Stomach smooth muscle (tissue), 2 donors: ENCODE results near the gene ARL3.
"Not testable (repeated sequence)": the region's sequence is repeated elsewhere in the genome, so short reads cannot be mapped to it uniquely, and the experiment has no call there.

Experiments
- H3K27ac ChIP-seq: one replicate; pipeline ENCODE4 v1.7.0; 2013; ENCODE audit warnings: mild to moderate bottlenecking, low read length, inconsistent platforms
- H3K27me3 ChIP-seq, 2 donors: one replicate each; pipeline ENCODE4 v1.7.0; 2013; ENCODE audit warnings: low read length in 2 of 2; ENCODE audit not compliant: insufficient read depth in 2 of 2, control insufficient read depth in 1 of 2
- H3K36me3 ChIP-seq, 2 donors: one replicate each; pipeline ENCODE4 v1.7.0; 2013; ENCODE audit warnings: low read length in 2 of 2; ENCODE audit not compliant: control insufficient read depth in 2 of 2, insufficient read depth in 2 of 2
- H3K4me1 ChIP-seq: one replicate; pipeline ENCODE4 v1.7.0; 2013; ENCODE audit warnings: low read length; ENCODE audit not compliant: control insufficient read depth, insufficient read depth
- H3K4me3 ChIP-seq, 2 donors: one replicate each; pipeline ENCODE4 v1.7.0; 2013; ENCODE audit warnings: low read length in 2 of 2
- H3K9ac ChIP-seq, 2 donors: one replicate each; pipeline ENCODE4 v1.7.0; 2013; ENCODE audit warnings: low read length in 2 of 2, mild to moderate bottlenecking in 1 of 2
- H3K9me3 ChIP-seq, 2 donors: one replicate each; pipeline ENCODE4 v1.7.0; 2013; ENCODE audit warnings: low read length in 2 of 2; ENCODE audit not compliant: control insufficient read depth in 2 of 2
- donor health status: healthy.
- donor health status: Pancreatic carcinoma.

Gene ARL3

GRCh38 chr10:102713814-102714620 is at the start of gene ARL3:
ARL3 (minus strand) TSS chr10:102714397; CDS start chr10:102714275, 122 bp downstream.
- Histone ChIP-seq H3K27me3 (no peaks in the 10 kb centered on the region), H3K36me3 (no peaks in the 10 kb centered on the region), H3K4me3 (peak within 1 kb of the TSS; percentile 92 to 94), H3K4me1 (peaks cover 19% of the 10 kb centered on the region), H3K9me3 (no peaks in the 10 kb centered on the region), H3K9ac (peak within 1 kb of the TSS; percentile 73 to 79), H3K27ac (peak within 1 kb of the TSS; percentile 67)

- Histone ChIP-seq H3K36me3 (peaks cover 0 to 4% of the 10 kb centered on the region in 2 donors), H3K27me3 (no peaks in the 10 kb centered on the region), H3K4me3 (no peak overlapping the region), H3K27ac (no peak overlapping the region), H3K9me3 (no peaks in the 10 kb centered on the region), H3K9ac (no peak overlapping the region), H3K4me1 (peaks cover 34% of the 10 kb centered on the region)
These were observed 48.9 kb upstream of the ARL3 start for GRCh38 chr10:102763037-102763607.

DNA sequence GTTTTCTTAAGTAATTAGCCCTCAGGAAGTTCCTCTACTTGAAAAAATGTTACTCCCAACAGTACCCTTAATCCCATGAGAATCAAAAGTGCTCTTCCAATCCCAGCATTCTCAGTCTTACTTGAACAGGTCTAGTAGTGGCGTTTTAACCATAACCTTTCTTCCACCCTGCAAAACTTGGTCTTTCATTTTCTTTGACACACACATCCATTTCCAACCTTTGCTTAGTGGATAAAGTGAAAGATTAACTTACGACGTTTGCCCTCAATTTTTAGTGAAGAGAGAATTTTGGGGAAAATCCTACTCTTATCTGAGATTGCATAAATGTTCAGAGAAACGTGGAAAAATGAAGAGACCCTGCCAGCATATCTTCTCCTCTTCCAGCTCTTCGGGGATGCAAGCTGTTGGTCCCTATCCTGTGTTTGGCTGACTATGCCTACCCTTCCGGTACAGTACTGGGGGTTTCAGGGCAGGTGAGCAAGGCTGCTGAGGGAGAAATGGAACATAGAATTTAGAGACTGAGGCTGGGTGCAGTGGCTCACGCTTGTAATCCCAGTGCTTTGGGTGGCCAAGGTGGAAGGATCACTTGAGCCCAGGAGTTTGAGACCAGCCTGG is 48.3 kb upstream of the ARL3 start:
- no peaks in the 10 kb centered on the region for H3K27me3 ChIP-seq
- peaks cover 32% of the 10 kb centered on the region for H3K4me1 ChIP-seq
- H3K9ac ChIP-seq: no peak overlapping the region
- H3K27ac ChIP-seq: no peak overlapping the region
- peaks cover 0 to 4% of the 10 kb centered on the region in 2 donors for H3K36me3 ChIP-seq
- H3K4me3 ChIP-seq: no peak overlapping the region
- no peaks in the 10 kb centered on the region for H3K9me3 ChIP-seq

DNA sequence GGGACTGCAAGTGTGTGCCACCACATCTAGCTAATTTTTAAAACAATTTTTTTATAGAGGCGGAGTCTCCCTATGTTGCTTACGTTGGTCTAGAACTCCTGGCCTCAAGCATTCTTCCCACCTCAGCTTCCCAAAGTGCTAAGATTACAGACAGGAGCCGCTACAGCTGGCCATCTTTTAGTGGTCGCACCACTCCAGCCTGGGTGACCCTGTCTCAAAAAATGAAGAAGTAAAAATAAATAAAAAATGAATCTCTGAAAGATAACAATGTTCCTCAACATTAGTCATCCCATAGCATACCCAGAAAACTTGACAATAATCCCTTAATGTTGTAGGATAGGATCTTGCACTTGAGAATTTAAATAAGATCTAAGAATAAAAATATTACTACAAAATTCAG is 47.8 kb upstream of the ARL3 start:
- Histone ChIP-seq H3K9ac (no peak overlapping the region), H3K27me3 (no peaks in the 10 kb centered on the region), H3K4me1 (peaks cover 26% of the 10 kb centered on the region), H3K4me3 (no peak overlapping the region), H3K27ac (no peak overlapping the region), H3K36me3 (peaks cover 0 to 4% of the 10 kb centered on the region in 2 donors), H3K9me3 (no peaks in the 10 kb centered on the region)

DNA sequence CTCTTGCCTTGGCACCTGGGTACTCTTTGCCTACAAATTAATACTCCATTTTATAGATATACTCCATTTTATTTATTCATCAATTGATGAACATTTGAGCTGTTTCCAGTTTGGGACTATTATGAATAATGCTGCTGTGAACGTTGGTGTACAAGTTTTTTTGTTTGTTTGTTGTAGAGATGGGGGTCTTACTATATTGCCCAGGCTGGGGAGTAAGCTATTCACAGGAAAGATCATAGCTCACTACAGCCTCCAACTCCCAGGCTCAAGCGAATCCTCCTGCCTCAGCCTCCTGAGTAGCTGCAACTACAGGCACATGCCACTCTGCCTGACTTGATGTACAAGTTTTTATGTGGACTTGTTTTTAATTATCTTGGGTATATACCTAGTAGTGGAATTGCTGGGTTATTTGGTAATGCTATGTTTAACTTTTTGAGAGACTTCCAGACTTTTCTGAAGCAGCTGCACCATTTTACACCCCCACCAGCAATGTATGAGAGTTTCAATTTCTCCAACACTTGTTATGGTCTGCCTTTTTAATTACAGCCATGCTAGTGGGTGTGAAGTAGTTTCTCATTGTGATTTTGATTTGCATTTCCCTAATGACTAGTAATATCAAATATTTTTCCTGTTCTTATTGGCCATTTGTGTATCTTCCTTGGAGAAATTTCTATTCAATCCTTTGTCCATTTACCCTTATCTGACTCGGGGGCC is 45.5 kb upstream of the ARL3 start:
- H3K4me1 ChIP-seq: peaks cover 18% of the 10 kb centered on the region
- H3K4me3 ChIP-seq: no peak overlapping the region
- H3K27me3 ChIP-seq: no peaks in the 10 kb centered on the region
- H3K9me3 ChIP-seq: no peaks in the 10 kb centered on the region
- no peak overlapping the region for H3K9ac ChIP-seq
- H3K36me3 ChIP-seq: no peaks in the 10 kb centered on the region
- H3K27ac ChIP-seq: peak overlapping the region; percentile 77

- peaks cover 11% of the 10 kb centered on the region for H3K4me1 ChIP-seq
- peak overlapping the region; percentile 77 for H3K27ac ChIP-seq
- H3K9ac ChIP-seq: peak overlapping the region in 1 of 2 donors; percentile 58
- not testable (repeated sequence) for H3K9me3 ChIP-seq, H3K27me3 ChIP-seq, H3K36me3 ChIP-seq
- peak overlapping the region; percentile 22 to 47 for H3K4me3 ChIP-seq
These were observed 44.7 kb upstream of the ARL3 start for GRCh38 chr10:102758933-102759262.

- Histone ChIP-seq H3K4me3 (peak overlapping the region; percentile 22 to 47), H3K36me3 (no peaks in the 10 kb centered on the region), H3K9ac (peak overlapping the region; percentile 55 to 58), H3K9me3 (no peaks in the 10 kb centered on the region), H3K4me1 (peaks cover 10% of the 10 kb centered on the region), H3K27ac (peak overlapping the region; percentile 77), H3K27me3 (no peaks in the 10 kb centered on the region)
These were observed 44.2 kb upstream of the ARL3 start for GRCh38 chr10:102758240-102758932.

DNA sequence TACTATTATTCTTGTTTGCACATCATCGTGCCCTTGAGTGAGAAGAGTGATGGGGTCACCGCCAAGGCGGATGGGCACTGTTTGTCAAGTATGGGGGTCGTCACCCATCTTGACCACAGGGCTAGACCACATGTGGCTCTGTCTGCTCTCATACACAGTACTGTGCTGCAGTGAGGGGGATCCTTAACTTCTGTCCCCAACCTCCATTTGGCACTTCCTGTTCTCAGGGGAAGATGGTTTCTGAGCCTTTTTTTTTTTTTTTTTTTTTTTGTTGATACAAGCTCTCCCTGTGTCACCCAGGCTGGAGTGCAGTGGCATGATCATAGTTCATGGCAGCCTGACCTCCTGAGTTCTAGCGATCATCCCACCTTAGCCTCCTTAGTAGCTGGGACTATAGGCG is 43.1 kb upstream of the ARL3 start:
- Histone ChIP-seq H3K36me3 (no peaks in the 10 kb centered on the region), H3K27ac (no peak overlapping the region), H3K27me3 (no peaks in the 10 kb centered on the region), H3K4me1 (peaks cover 18% of the 10 kb centered on the region), H3K4me3 (no peak overlapping the region), H3K9me3 (no peaks in the 10 kb centered on the region), H3K9ac (no peak overlapping the region)

DNA sequence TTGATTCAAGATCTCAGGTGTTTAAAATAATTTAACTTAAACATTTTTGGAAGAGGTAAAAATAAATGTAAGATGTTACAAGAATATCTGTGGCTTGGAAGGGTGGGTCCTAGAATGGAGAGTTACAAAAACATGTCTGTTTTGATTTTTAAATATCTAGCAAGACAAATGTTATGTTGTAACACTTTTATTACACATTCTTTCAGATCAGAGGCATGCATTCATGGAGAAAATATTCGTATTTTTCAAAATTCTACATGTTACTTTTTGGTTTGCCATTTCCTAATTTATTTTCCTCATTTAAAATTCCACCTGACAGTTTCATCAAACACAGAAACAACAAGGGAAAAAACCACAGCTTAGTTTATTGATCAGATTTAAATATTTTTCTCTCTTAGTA is 39.5 kb upstream of the ARL3 start:
- Histone ChIP-seq H3K9ac (no peak overlapping the region), H3K9me3 (no peaks in the 10 kb centered on the region), H3K36me3 (no peaks in the 10 kb centered on the region), H3K4me3 (no peak overlapping the region), H3K4me1 (peaks cover 25% of the 10 kb centered on the region), H3K27ac (peak overlapping the region; percentile 83), H3K27me3 (no peaks in the 10 kb centered on the region)

DNA sequence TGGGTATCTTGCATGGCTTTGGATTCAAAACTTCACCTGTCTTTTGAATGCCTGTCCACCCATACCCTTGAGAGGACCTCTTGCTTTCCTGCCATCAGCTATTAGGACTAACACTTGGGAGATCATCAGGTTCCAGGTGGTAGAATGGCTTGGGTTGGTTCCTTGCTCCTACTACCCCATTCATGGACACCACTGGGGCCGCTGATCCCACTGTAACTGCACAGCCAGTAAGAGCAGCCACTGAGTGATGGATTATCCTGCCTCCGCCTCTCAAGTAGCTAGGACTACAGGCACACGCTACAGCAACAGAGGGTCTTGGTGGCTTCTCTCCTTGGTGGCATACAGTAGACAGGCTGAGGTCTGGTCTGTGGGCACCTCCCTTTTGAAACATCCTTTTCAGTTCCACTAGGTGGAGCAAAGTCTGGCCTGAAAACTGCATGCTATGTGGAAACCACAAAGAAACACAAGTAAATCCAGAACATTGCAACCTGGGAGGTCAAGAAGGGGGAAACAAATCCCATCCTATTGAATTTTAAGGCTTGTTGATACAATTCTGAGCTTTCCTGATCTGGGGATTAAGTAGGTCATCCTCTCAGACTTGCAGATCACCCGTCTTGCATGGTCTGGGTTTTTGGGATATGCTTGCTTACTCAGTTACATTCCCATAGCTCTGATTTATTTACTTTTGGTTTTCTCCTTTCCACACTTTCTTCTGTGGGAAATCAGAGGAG is 38.9 kb upstream of the ARL3 start:
- no peaks in the 10 kb centered on the region for H3K36me3 ChIP-seq
- no peaks in the 10 kb centered on the region for H3K9me3 ChIP-seq
- H3K27me3 ChIP-seq: no peaks in the 10 kb centered on the region
- H3K9ac ChIP-seq: no peak overlapping the region
- peak overlapping the region; percentile 83 for H3K27ac ChIP-seq
- peak overlapping the region; percentile 22 to 44 for H3K4me3 ChIP-seq
- peaks cover 20% of the 10 kb centered on the region for H3K4me1 ChIP-seq
